ENCODE measurements around the gene RRAGC. TPM values are rescaled to one million over a fixed set of nuclear protein-coding genes. Genes with fewer than 3 reads are reported as not detected.
A peak's percentile ranks its signal among the peaks of the same experiment; 100 is the strongest.
"Not testable (repeated sequence)": the region's sequence is repeated elsewhere in the genome, so short reads cannot be mapped to it uniquely, and the experiment has no call there.

RRAGC gene
- total RNA-seq, 4 donors from 2014 or later = 7.2 to 29.5 (median 20.4) TPM

- DNase-seq = no peak
- TF ChIP-seq POLR2A (IDR thresholded peaks at IDR 0.05) (no peak), CTCF (IDR thresholded peaks at IDR 0.05) (no peak)
These were observed 19.3 kb downstream of the RRAGC start for GRCh38 chr1:38840281-38840680.

GRCh38 chr1:38839363-38839762 lies 20.2 kb downstream of the RRAGC start:
- Histone ChIP-seq H3K27ac (no peak overlapping the region), H3K27me3 (no peaks in the 10 kb centered on the region), H3K9me3 (no peaks in the 10 kb centered on the region), H3K36me3 (no peaks in the 10 kb centered on the region), H3K4me1 (no peaks in the 10 kb centered on the region), H3K4me3 (no peak overlapping the region)
- TF ChIP-seq CTCF (IDR thresholded peaks at IDR 0.05) (no peak), POLR2A (IDR thresholded peaks at IDR 0.05) (no peak)
- no peak for DNase-seq
- intact Hi-C loops (cut with DNase I; ENCODE audit: low total_unique reads) = no loop called here

More at GRCh38 chr1:38840281-38840680, 19.3 kb downstream of the RRAGC start:
- intact Hi-C loops (cut with DNase I; ENCODE audit: low total_unique reads) = no loop called here
- no peaks in the 10 kb centered on the region for H3K27me3 ChIP-seq
- H3K4me1 ChIP-seq = no peaks in the 10 kb centered on the region
- no peaks in the 10 kb centered on the region for H3K9me3 ChIP-seq
- no peaks in the 10 kb centered on the region for H3K36me3 ChIP-seq
- H3K27ac ChIP-seq = no peak overlapping the region
- no peak overlapping the region for H3K4me3 ChIP-seq

- H3K36me3 ChIP-seq; H3K9me3 ChIP-seq; DNase-seq; H3K4me1 ChIP-seq; H3K27ac ChIP-seq; H3K27me3 ChIP-seq; intact Hi-C loops (cut with DNase I; ENCODE audit: low total_unique reads); H3K4me3 ChIP-seq: not testable (repeated sequence)
These were observed 23.3 kb downstream of the RRAGC start for GRCh38 chr1:38836316-38836715.

GRCh38 chr1:38834937-38835827 lies 24.4 kb downstream of the RRAGC start:
- H3K4me3 ChIP-seq = no peak overlapping the region
- no peak overlapping the region for H3K27ac ChIP-seq
- TF ChIP-seq POLR2A (IDR thresholded peaks at IDR 0.05) = no peak
- peak; percentile 54 to 82 (median 77) for TF ChIP-seq CTCF (IDR thresholded peaks at IDR 0.05)
- H3K27me3 ChIP-seq = no peaks in the 10 kb centered on the region
- H3K36me3 ChIP-seq = no peaks in the 10 kb centered on the region
- intact Hi-C loops (cut with DNase I; ENCODE audit: low total_unique reads) = no loop called here
- H3K9me3 ChIP-seq = no peaks in the 10 kb centered on the region
- DNase-seq = peak in 1 of 2 donors; percentile 34
- H3K4me1 ChIP-seq = no peaks in the 10 kb centered on the region

GRCh38 chr1:38834221-38834782 lies 25.3 kb downstream of the RRAGC start:
- H3K4me1 ChIP-seq = no peaks in the 10 kb centered on the region
- H3K27ac ChIP-seq = no peak overlapping the region
- no peaks in the 10 kb centered on the region for H3K36me3 ChIP-seq
- TF ChIP-seq CTCF (IDR thresholded peaks at IDR 0.05) = no peak
- TF ChIP-seq POLR2A (IDR thresholded peaks at IDR 0.05) = no peak
- H3K4me3 ChIP-seq = no peak overlapping the region
- H3K9me3 ChIP-seq = no peaks in the 10 kb centered on the region
- DNase-seq = no peak
- intact Hi-C loops (cut with DNase I; ENCODE audit: low total_unique reads) = no loop called here
- no peaks in the 10 kb centered on the region for H3K27me3 ChIP-seq

Measured in uterus (tissue), 4 donors.